A673 (cell line): Measurements from ENCODE around the gene GPR82.

Experiments used
- CTCF ChIP-seq: fragments of 300-800, 200-600 bp; sonication (generic); conservative IDR thresholded peaks from 2 replicates; pipeline ENCODE4 v1.5.1; 2017; ENCODE audit warnings: low read depth, mild to moderate bottlenecking, antibody characterized with exemption, low read length, moderate library complexity, mixed read lengths
- EZH2 ChIP-seq: fragments of 200-600 bp; sonication (generic); IDR thresholded peaks from 2 replicates; pipeline ENCODE4 v1.6.1; 2017; ENCODE audit warnings: borderline replicate concordance, low read depth, mild to moderate bottlenecking, mixed read lengths, antibody characterized with exemption, low read length; ENCODE audit not compliant: poor library complexity, severe bottlenecking

DNA sequence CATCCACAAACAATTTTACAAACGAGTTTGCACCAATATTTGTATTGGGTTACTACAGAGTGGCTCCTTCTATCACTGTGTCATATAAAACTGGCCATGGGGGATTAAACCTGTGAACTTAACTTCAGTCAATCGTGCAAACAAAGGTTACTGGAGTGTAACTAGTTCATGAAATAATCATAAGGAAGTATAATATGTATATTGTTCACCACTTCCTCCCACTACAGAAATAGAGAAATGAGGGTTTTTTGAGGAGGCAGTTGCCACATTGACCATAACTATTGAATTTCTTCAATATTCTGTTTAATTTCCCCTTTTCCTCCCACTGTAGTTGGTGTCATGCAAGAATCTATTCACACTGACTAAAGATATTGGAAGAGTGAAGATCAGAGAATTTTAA lies at the start of gene GPR82:
- TF ChIP-seq EZH2 (no peak), CTCF (no peak)
